T-helper 2 cell treated with Interferon-gamma antibody and Interleukin-4, amounts not matched to agents 5 μg/mL and 100 μg/mL, for 36 hours (primary cell): ENCODE data around the gene PRPF40B.

ENCODE experiments used
- DNase-seq: peaks from one replicate; pipeline ENCODE4 v3.0.0; 2021; ENCODE audit warnings: low spot score
- H3K27ac Mint-ChIP-seq: one replicate; pipeline ENCODE4 v1.8.0; 2021; ENCODE audit warnings: mild to moderate bottlenecking, mixed read lengths
- H3K27me3 Mint-ChIP-seq: one replicate; pipeline ENCODE4 v1.8.0; 2021; ENCODE audit warnings: low read depth, mixed read lengths
- H3K36me3 Mint-ChIP-seq: one replicate; pipeline ENCODE4 v1.8.0; 2021; ENCODE audit warnings: low read depth, mixed read lengths
- H3K4me1 Mint-ChIP-seq: one replicate; pipeline ENCODE4 v1.8.0; 2021; ENCODE audit warnings: low read depth, mixed read lengths
- H3K4me3 Mint-ChIP-seq: one replicate; pipeline ENCODE4 v1.8.0; 2022; ENCODE audit warnings: mild to moderate bottlenecking, moderate library complexity, mixed read lengths
- H3K9me3 Mint-ChIP-seq: one replicate; pipeline ENCODE4 v1.8.0; 2021; ENCODE audit warnings: mixed read lengths

PRPF40B gene

GRCh38 chr12:49687941-49688340, 64.6 kb downstream of the PRPF40B start:
- DNase-seq, result no peak
- H3K36me3 Mint-ChIP-seq, result no peaks in the 10 kb centered on the region
- H3K27me3 Mint-ChIP-seq, result no peaks in the 10 kb centered on the region
- H3K4me3 Mint-ChIP-seq, result no peak overlapping the region
- peaks cover 27% of the 10 kb centered on the region for H3K4me1 Mint-ChIP-seq
- no peak overlapping the region for H3K27ac Mint-ChIP-seq
- H3K9me3 Mint-ChIP-seq, result no peaks in the 10 kb centered on the region

GRCh38 chr12:49689237-49689636, 65.9 kb downstream of the PRPF40B start:
- no peak overlapping the region for H3K27ac Mint-ChIP-seq
- peaks cover 20% of the 10 kb centered on the region for H3K4me1 Mint-ChIP-seq
- no peaks in the 10 kb centered on the region for H3K27me3 Mint-ChIP-seq
- H3K36me3 Mint-ChIP-seq, result no peaks in the 10 kb centered on the region
- no peak overlapping the region for H3K4me3 Mint-ChIP-seq
- H3K9me3 Mint-ChIP-seq, result no peaks in the 10 kb centered on the region
- DNase-seq, result no peak

DNA sequence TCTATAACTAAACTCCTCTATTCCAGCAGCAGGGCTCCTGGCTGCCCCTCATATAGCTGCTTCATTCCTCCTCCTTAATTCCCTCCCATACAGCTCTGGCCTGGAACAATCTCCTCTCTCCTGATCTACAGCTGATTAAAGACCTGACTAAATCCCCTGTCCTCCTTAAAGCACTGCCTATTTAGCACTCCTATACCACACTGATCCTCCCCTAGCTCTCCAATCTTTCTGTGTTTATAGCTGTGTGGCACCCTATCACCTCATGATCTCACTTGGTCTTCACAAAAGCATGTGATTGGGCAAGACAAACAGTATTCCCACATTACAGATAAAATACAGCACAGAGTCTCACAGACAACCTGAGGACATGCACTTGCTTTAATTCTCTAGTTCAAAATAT, 66.4 kb downstream of the PRPF40B start:
- Mint-ChIP-seq H3K4me1 (peaks cover 18% of the 10 kb centered on the region), H3K36me3 (no peaks in the 10 kb centered on the region), H3K9me3 (no peaks in the 10 kb centered on the region), H3K27ac (no peak overlapping the region), H3K27me3 (no peaks in the 10 kb centered on the region), H3K4me3 (no peak overlapping the region)
- no peak for DNase-seq

GRCh38 chr12:49692851-49693250, 69.5 kb downstream of the PRPF40B start:
- H3K36me3 Mint-ChIP-seq, result no peaks in the 10 kb centered on the region
- no peaks in the 10 kb centered on the region for H3K27me3 Mint-ChIP-seq
- DNase-seq, result no peak
- H3K4me1 Mint-ChIP-seq, result peaks cover 19% of the 10 kb centered on the region
- H3K9me3 Mint-ChIP-seq, result no peaks in the 10 kb centered on the region
- H3K4me3 Mint-ChIP-seq, result no peak overlapping the region
- no peak overlapping the region for H3K27ac Mint-ChIP-seq

DNA sequence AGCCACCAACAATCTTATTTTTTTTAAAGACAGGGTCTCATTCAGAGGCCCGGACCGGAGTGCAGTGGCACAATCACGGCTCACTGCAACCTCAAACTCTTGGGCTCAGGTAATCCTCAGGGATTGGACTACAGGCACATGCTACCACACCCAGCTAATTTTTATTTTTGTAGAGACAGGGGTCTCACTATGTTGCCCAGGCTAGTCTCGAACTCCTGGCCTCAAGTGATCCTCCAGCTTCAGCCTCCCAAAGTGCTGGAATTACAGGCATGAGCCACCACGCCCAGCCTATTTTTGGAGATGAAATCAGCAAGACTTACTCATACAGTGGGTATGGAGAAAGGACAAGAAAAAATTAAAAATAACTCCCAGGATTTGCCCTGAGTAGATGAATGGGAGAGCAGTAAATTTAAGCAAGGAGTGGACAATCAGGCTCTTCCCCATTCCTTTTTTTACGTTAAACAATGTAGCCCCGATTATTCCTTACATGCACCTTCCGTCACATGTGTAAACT, 70.6 kb downstream of the PRPF40B start:
- Mint-ChIP-seq H3K27me3 (no peaks in the 10 kb centered on the region), H3K4me1 (peaks cover 25% of the 10 kb centered on the region), H3K9me3 (no peaks in the 10 kb centered on the region), H3K27ac (no peak overlapping the region), H3K4me3 (no peak overlapping the region), H3K36me3 (no peaks in the 10 kb centered on the region)
- DNase-seq, result no peak
